SK-N-MC (cell line): ENCODE measurements around the gene KLHL29.

ENCODE experiments used
- DNase-seq: peaks from one replicate; pipeline ENCODE4 v3.0.0-alpha.2; 2011; ENCODE audit warnings: low read depth, low spot score
- H3K27ac ChIP-seq: fragments of 200-600 bp; sonication (generic); 2 replicates; pipeline ENCODE4 v1.5.1; 2016; ENCODE audit warnings: mixed run types
- H3K36me3 ChIP-seq: fragments of 200-600 bp; sonication (generic); 2 replicates; pipeline ENCODE4 v1.6.1; 2017; ENCODE audit warnings: antibody characterized with exemption, low read length, mixed read lengths; ENCODE audit not compliant: insufficient read depth
- H3K4me3 ChIP-seq: fragments of 200-600 bp; sonication (generic); 2 replicates; pipeline ENCODE4 v1.5.1; 2016
- H3K9ac ChIP-seq: fragments of 200-600 bp; sonication (generic); 2 replicates; pipeline ENCODE4 v1.8.0; 2017; ENCODE audit warnings: mixed run types, mixed read lengths; ENCODE audit not compliant: insufficient read length
- H3K9me3 ChIP-seq: fragments of 200-600 bp; sonication (generic); 2 replicates; pipeline ENCODE4 v1.6.1; 2017; ENCODE audit warnings: low read depth, mild to moderate bottlenecking, antibody characterized with exemption, low read length, moderate library complexity, mixed read lengths
- EZH2 ChIP-seq: fragments of 200-600 bp; sonication (generic); IDR thresholded peaks from one replicate; pipeline ENCODE4 v1.6.1; 2017; ENCODE audit warnings: antibody characterized with exemption
- FOXP2 ChIP-seq: optimal IDR thresholded peaks from 2 replicates; pipeline ENCODE3; 2011; ENCODE audit warnings: mild to moderate bottlenecking, moderate library complexity; ENCODE audit not compliant: insufficient read depth; ENCODE audit errors: extremely low read length, control extremely low read depth
- POLR2AphosphoS5 ChIP-seq: IDR thresholded peaks from 2 replicates; pipeline ENCODE4 v1.6.1; 2012; ENCODE audit warnings: mild to moderate bottlenecking, low read depth, low read length, borderline replicate concordance

The KLHL29 gene

DNA sequence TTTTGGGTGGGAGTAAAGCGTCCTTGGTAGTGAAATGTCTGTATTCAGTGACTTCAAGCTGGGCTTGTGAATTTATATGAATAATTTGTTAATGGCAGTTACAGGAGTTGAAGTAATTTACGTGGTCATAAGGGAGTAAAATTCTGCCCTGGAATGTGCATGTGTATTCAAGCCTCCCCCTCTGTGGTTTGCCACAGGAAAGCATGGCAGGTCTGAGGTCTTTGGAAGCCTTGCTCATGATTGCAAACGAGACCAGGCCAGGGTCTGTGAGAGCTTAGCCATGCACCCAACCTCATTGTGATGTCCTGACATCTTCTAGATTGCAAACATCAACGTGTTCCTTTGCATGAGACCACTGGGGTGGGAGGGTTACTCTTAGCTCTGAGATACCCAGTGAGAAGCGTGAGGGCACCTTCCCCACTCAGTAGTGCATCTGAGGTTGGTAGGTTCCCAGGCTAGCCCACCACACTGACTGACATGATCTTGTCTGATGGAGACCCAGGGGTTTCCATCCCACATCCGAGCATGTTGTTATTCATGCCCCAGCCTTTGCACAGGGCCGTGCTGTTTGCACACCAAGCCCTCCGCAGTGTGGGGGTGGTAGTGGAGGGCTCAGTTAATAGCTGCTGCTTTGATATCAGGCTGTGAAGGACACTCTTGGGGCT lies 216.5 kb downstream of the KLHL29 start:
- TF ChIP-seq EZH2 (no peak), POLR2AphosphoS5 (no peak), FOXP2 (no peak)
- DNase-seq = no peak
- Histone ChIP-seq H3K9ac (no peak overlapping the region), H3K9me3 (no peaks in the 10 kb centered on the region), H3K4me3 (no peak overlapping the region), H3K36me3 (no peaks in the 10 kb centered on the region), H3K27ac (no peak overlapping the region)

DNA sequence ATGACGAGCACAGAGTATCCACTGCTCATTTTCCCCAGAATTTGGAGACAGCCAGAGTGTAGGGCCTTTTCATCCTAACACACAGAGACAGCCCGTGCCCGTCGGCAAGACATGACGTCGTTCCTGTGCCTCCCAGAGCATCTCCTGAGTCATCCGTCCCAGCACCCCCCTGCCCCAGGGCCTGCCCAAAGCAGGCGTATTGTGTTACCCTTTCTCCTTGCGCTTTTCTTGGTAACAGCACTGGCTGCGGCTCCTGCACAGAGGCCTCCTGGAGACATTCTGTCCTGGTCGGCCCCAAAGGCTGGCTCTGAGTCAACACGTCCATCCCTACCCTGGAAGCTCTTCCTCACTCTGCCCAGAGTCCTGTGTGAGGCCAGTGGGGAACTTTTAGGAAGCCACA lies 217.1 kb downstream of the KLHL29 start:
- Histone ChIP-seq H3K27ac (no peak overlapping the region), H3K9ac (no peak overlapping the region)

DNA sequence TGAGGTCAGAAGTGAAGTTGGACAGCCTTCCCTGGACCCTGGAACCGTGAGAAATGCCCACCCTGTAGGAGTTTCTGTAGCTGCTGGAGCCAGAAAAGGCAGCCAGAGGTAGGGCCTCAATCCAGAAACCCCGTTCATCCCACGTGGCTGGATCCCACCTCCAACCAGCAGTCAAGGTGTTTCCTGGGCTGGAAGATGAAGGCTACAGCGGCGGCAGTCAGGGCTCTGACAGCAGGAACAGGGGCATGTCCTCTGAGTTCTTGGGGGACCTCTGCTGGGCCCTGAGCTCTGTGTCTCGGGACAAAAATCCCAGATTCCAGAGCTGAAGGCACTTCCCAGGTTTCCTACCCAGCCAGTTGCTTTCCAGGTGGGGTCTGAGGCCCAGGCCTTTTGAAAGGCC lies 218.2 kb downstream of the KLHL29 start:
- Histone ChIP-seq H3K9ac (no peak overlapping the region), H3K27ac (no peak overlapping the region), H3K36me3 (no peaks in the 10 kb centered on the region), H3K4me3 (no peak overlapping the region), H3K9me3 (no peaks in the 10 kb centered on the region)
- no peak for TF ChIP-seq POLR2AphosphoS5
- TF ChIP-seq FOXP2 = no peak
- TF ChIP-seq EZH2 = no peak
- DNase-seq = no peak

More for the DNA sequence above, 217.1 kb downstream of the KLHL29 start:
- DNase-seq = no peak
- H3K9me3 ChIP-seq = no peaks in the 10 kb centered on the region
- no peaks in the 10 kb centered on the region for H3K36me3 ChIP-seq
- H3K4me3 ChIP-seq = no peak overlapping the region
- no peak for TF ChIP-seq POLR2AphosphoS5
- TF ChIP-seq FOXP2 = no peak
- TF ChIP-seq EZH2 = no peak

DNA sequence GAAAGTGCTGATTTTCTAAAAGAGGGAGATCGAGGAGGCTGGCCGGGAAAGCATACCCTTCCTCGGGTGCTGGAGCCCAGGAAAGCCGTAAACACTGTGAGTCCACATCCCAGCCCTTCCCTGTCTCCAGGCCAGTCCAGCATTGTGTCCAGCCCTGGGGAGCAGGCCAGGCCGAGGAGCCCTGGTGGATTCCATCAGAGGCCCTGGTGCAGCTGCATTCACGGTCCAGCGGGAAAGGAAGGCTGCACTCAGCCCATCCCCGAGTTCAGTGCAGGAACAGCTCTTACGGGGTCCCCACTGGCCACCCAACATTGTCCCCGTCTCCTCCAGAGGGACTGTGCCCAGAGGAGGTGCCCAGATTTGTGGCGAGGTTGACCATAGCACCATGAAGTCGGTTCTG lies 218.6 kb downstream of the KLHL29 start:
- Histone ChIP-seq H3K27ac (no peak overlapping the region), H3K9me3 (no peaks in the 10 kb centered on the region), H3K4me3 (no peak overlapping the region), H3K9ac (no peak overlapping the region), H3K36me3 (no peaks in the 10 kb centered on the region)
- TF ChIP-seq POLR2AphosphoS5 = no peak
- DNase-seq = no peak

DNA sequence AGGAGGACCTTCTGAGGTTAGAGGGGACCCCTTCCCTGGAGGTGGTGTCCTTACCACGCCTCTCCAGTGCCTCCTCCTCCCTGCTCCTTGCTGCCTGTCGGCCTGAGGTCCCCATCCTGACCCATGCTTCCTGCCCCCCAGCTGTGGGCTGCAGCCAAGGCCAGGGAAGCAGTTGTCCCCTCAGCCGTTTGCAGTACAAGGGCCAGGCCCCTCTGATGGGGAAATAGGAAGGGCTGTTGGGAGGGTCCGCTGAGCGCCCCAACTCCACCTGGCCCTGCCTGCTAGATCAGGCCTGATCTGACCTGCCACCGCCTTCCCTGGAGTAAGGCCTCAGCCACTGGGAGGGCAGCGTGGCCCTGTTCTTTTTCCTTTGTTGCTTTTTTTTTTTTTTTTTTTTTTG lies 219.8 kb downstream of the KLHL29 start:
- Histone ChIP-seq H3K9me3 (no peaks in the 10 kb centered on the region), H3K27ac (no peak overlapping the region), H3K36me3 (no peaks in the 10 kb centered on the region), H3K9ac (no peak overlapping the region), H3K4me3 (no peak overlapping the region)
- TF ChIP-seq POLR2AphosphoS5 = no peak
- TF ChIP-seq FOXP2 = no peak
- no peak for TF ChIP-seq EZH2
- DNase-seq = no peak

DNA sequence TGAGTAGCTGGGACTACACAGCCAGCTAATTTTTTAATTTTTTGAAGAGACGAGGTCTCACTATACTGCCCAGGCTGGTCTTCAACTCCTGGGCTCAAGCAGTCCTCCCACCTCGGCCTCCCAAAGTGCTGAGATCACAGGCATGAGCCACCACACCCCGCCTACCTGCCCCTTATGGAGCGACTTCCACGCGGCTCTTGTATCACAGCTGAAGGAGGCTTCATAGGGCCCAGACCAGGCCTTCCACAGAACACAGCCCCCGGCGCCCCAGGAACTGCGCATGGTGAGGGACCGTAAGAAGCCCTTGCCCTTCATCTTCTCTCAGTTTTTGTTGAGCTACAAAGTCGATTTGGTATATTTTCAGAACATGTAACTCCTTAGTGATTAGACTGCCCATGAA lies 220.3 kb downstream of the KLHL29 start:
- Histone ChIP-seq H3K4me3 (no peak overlapping the region), H3K36me3 (no peaks in the 10 kb centered on the region), H3K27ac (no peak overlapping the region), H3K9ac (no peak overlapping the region), H3K9me3 (no peaks in the 10 kb centered on the region)
- DNase-seq = no peak
- TF ChIP-seq POLR2AphosphoS5 (no peak), EZH2 (no peak), FOXP2 (no peak)

DNA sequence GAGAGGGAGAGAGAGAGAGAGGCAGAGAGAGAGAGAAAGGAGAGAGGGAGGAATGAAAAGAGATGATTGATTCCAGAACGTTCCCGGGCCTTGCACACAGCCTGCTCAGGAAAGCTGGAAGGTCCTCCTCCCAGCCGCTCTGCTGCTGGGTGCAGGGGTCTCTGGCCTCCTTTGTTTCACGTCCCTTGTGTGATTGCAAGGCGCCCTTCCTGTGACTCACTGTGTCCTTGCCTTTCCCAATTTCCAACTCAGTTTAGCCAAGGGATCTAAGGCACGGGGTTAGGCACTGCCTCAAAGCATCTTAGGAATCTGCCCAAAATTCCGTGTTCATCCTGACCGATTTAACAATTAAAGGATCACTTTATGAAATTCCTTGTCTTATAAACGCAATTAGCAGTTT lies 221.2 kb downstream of the KLHL29 start:
- TF ChIP-seq POLR2AphosphoS5 (no peak), FOXP2 (no peak), EZH2 (no peak)
- H3K36me3 ChIP-seq = no peaks in the 10 kb centered on the region
- H3K9ac ChIP-seq = no peak overlapping the region
- H3K9me3 ChIP-seq = no peaks in the 10 kb centered on the region; the same call in 1 of the 2 replicates
- H3K4me3 ChIP-seq = no peak overlapping the region
- no peak for DNase-seq
- no peak overlapping the region for H3K27ac ChIP-seq

DNA sequence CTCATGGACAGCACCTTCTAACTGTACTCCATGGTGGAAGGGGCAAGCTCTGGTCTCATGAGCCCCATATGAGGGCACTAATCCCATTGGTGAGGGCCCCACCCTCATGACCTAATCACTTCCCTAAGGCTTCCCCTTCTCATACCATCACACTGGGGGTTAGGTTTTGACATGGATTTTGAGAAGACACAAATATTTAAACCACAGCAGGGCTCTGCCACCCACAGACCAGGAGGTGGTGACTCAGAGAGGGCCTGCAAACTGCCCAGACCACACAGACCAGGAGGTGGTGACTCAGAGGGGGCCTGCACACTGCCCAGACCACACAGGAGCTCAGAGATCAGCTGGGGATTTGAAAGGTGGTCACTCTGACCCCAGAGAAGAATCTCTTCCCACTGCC lies 222.0 kb downstream of the KLHL29 start:
- Histone ChIP-seq H3K4me3 (no peak overlapping the region), H3K9ac (no peak overlapping the region), H3K36me3 (no peaks in the 10 kb centered on the region), H3K27ac (no peak overlapping the region), H3K9me3 (peaks cover 7% of the 10 kb centered on the region; the same call in 1 of the 2 replicates)
- no peak for TF ChIP-seq EZH2
- TF ChIP-seq FOXP2 = no peak
- no peak for TF ChIP-seq POLR2AphosphoS5
- DNase-seq = no peak

DNA sequence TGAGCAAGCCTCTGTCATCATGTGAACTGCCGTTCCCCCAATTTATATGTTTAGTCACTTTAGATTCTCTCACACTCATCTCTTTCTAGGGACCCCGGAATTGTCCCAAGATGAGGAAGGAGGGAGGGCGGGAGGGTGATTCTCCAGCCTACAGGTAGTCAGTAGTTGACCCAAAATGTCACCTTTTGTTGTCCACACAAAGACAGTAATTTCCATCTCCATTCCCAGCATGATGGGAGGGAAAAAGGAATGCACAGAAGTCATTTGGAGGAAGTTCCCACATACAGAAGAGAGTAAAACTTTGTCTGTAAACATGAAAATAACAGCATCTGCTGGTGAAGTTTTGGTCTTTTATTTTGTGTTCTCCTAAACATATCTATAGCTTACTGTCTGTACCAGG lies 222.9 kb downstream of the KLHL29 start:
- Histone ChIP-seq H3K27ac (no peak overlapping the region), H3K36me3 (no peaks in the 10 kb centered on the region), H3K9me3 (peaks cover 8% of the 10 kb centered on the region; the same call in 1 of the 2 replicates), H3K4me3 (no peak overlapping the region), H3K9ac (no peak overlapping the region)
- no peak for TF ChIP-seq EZH2
- TF ChIP-seq POLR2AphosphoS5 = no peak
- no peak for TF ChIP-seq FOXP2
- no peak for DNase-seq
